Activated effector memory CD4-positive, alpha-beta T cell treated with anti-CD3 and anti-CD28 coated beads, Interleukin-2, amount 50 U/mL, for 16 hours (primary cell): ENCODE measurements around the gene WDR73.
"Not testable (repeated sequence)": the region's sequence is repeated elsewhere in the genome, so short reads cannot be mapped to it uniquely, and the experiment has no call there.

Experiments used
- DNase-seq: peaks from one replicate; pipeline ENCODE4 v3.0.0-alpha.2; 2020

The WDR73 gene

DNA sequence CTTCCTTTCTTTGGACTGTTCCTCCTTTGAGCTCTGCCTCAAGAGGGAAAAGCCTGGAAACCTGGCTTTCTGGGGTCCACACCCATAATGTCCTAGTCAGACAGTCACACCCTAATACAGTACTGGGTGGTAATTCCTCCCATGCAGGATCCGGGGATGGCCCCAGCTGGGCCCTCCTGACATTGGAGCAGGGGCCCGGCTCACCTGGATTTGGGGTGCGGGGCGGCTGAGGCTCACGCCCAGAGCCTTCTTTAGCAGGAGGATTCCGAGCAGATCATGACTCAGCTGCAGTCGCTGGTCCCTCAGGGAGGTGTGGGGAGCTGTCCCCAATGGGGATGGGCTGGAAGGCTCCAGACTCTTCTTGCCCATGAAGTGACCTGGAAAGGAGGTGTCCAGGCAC, 2.9 kb upstream of the WDR73 start:
- DNase-seq: no peak

GRCh38 chr15:84654689-84655453, 788 bp upstream of the WDR73 start:
- peak; percentile 92 for DNase-seq

DNA sequence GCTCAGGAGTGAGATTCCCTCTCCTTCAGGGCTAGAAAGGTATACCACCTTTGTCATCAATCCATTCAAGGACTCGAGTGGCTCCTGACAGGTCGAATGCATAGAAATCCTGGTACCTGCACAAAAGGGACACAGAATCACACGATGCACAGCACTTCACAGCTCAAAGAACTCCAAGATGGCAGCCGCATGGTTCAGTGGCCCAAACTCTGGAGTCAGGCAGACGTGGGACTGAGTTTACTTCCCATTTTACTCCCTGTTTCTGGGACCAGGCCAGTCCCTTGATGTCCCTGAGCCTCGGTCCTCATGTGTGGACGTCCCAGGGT, 536 bp downstream of the WDR73 start:
- DNase-seq: no peak

DNA sequence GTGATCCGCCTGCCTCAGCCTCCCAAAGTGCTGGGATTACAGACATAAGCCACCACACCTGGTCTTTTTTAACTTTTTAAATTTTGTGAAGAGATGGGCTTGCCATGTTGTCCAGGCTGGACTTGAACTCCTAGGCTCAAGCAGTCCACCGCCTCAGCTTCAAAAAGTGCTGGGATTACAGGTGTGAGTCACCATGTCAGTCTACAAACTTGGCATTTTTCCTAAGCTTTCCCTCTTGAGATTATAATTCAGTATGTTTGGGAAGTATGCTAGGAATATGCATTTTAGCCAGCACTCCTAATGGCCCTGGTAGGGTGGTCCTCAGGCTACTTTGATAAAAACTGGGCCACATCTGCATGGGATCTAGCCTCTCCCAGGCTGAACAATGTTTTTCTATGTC, 4.4 kb downstream of the WDR73 start:
- peak; percentile 25 for DNase-seq

- peak; percentile 39 for DNase-seq
Measured at GRCh38 chr15:84648539-84648938, 5.5 kb downstream of the WDR73 start.

DNA sequence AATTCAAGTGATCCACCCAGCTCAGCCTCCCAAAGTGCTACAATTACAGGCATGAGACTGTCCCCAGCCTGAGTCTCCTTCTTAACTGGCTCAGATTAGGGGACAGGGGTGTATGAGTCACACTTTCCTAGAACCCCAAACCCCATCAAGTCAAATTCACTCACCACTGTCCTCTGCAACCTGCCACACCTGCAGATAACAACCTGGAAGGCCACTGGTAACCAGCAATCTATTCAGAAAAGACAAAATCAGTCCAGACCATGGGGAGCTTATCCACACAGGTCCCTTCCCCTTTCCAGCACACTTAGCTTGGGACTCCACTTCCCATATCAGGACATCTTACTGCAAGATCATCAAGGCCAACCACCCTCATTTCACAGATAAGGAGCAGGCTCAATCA, 6.4 kb downstream of the WDR73 start:
- peak; percentile 9 for DNase-seq

DNA sequence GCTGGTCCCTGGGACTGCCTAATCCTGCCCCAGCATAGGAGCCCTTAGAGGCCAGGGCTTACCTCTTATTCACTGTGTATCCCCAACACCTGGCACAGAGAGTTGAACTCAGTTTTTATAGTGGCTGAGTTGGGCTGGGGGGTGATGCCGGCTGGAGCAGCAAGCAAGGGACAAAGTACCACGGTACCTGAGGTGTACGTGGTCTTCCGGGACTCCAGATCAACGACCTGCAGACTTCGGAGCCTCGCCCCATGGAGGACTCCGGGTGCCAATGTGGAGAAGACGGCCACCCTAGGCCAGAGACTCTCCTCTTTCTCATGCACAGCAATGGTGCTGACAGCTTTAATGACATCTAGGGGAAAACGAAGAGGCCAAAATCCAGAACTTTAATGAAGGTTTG, 8.1 kb downstream of the WDR73 start:
- DNase-seq: peak; percentile 44

- DNase-seq: peak; percentile 61
Measured at GRCh38 chr15:84645496-84645895, 8.6 kb downstream of the WDR73 start.

DNA sequence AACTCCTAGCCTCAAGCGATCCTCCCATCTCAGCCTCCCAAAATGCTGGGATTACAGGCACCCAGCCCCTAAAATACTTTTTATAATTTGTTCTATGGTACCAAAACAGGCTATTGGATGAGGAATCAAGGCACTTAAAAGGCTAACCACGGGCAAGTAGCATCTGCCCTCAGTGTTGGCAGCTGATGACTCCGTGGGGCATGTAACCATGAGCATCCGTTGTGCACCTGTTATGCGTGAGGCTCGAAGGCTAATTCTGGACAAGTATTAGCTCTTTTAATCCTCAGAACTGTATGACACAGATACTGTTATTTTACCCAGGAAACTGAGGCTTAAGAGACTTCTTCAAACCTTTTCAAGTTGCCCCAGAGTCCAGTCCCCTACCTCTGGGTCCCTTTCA, 10.2 kb downstream of the WDR73 start:
- DNase-seq: peak; percentile 30

DNA sequence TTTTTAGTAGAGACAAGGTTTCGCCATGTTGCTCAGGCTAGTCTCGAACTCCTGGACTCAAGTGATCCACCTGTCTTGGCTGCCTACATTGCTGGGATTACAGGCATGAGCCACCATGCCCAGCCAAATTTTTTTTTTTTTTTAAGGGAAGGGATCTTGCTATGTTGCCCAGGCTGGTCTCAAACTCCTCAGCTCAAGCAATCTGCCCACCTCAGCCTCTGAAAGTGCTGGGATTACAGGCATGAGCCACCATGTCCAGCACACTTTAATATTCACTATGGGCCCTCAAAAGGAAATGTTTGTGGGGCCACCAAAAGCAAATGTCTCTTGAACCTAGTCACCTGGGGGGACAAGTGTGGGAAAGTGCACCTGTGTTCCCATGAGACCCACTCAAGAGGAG, 11.4 kb downstream of the WDR73 start:
- DNase-seq: not testable (repeated sequence)

GRCh38 chr15:84641871-84642270, 12.2 kb downstream of the WDR73 start:
- DNase-seq: peak; percentile 53

- no peak for DNase-seq
Measured at GRCh38 chr15:84638103-84638502, 16.0 kb downstream of the WDR73 start.

DNA sequence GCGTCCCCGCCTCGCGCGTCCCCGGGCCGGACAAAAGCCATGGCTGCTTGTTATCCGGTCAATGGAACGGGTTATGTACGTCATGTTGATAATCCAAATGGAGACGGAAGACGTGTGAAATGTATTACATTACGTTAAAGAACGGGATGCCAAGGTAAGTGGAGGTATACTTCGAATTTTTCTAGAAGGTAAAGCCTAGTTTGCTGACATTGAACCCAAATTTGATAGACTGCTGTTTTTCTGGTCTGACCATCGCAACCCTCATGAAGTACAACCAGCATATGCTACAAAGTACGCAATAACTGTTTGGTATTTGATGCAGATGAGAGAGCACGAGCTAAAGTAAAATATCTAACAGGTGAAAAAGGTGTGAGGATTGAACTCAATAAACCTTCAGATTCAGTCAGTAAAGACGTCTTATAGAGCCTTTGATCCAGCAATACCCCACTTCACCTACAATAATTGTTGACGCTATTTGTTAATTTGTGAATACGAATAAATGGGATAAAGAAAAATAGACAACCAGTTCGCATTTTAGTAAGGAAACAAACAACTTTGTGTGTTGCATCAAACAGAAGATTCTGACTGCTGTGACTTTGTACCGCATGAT, 19.8 kb downstream of the WDR73 start:
- DNase-seq: no peak

- peak; percentile 89 for DNase-seq
Measured at GRCh38 chr15:84633311-84634227, 20.5 kb downstream of the WDR73 start.

- no peak for DNase-seq
Measured at GRCh38 chr15:84631706-84632272, 22.3 kb downstream of the WDR73 start.

- DNase-seq: no peak
Measured at GRCh38 chr15:84629033-84629432, 25.1 kb downstream of the WDR73 start.

DNA sequence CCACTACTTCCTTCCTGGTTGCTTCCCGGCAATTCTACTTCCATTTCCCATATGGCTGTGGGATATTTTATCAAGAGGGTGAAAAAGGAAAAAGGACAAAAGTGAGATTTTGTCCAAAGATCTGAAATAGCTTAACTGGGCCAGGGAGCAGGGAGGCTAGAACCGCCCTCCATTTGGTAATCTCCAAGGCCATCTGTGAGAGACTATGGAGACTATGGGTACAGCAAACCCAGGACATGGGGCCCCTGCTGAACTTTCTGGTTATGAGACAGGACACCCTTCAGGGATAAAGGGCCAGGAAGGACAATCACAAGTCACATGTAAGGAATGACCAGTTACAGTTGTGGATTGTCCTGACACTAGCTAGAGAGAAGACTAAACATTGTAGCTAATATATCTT, 29.0 kb downstream of the WDR73 start:
- DNase-seq: no peak

- no peak for DNase-seq
Measured at GRCh38 chr15:84624359-84624758, 29.7 kb downstream of the WDR73 start.

DNA sequence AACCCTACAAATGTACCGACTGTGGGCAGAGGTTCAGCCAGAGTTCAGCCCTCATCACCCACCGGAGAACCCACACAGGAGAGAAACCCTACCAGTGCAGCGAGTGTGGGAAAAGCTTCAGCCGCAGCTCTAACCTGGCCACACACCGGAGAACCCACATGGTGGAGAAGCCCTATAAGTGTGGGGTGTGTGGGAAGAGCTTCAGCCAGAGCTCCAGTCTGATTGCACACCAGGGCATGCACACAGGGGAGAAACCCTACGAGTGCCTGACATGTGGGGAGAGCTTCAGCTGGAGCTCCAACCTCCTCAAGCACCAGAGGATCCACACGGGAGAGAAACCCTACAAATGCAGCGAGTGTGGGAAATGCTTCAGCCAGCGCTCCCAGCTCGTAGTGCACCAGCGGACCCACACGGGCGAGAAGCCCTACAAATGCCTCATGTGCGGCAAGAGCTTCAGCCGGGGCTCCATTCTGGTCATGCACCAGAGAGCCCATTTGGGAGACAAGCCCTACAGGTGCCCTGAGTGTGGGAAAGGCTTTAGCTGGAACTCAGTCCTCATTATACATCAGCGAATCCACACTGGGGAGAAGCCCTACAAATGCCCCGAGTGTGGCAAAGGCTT, 32.6 kb downstream of the WDR73 start:
- peak; percentile 60 for DNase-seq

DNA sequence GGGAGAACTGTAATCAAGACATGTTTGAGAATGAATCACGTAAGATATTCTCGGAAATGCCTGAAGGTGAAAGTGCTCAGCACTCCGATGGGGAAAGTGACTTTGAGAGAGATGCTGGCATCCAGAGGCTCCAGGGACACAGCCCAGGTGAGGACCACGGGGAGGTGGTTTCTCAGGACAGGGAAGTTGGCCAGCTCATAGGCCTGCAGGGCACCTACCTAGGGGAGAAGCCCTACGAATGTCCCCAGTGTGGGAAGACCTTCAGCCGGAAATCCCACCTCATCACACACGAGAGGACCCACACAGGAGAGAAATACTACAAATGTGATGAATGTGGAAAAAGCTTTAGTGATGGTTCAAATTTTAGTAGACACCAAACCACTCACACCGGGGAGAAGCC, 33.5 kb downstream of the WDR73 start:
- peak; percentile 38 for DNase-seq

DNA sequence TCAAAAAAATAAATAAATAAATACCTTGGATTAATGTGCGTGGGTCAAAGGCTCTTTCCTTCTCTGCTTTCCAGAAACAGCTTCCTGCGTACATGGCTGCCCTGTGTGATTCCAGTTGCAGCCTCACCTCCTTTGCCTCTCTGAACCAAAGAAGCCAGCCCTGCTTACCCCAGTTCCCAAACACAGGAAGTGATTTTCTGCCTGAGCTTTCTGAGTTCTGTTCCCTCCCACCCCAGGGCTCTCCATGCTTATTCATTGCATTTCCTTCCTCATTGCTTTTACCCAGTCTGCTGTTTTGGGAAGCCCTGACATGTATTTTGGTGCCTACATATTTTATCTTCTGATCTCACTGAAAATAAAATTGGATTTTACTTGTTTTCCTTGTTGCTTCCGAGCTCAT, 37.8 kb downstream of the WDR73 start:
- no peak for DNase-seq

DNA sequence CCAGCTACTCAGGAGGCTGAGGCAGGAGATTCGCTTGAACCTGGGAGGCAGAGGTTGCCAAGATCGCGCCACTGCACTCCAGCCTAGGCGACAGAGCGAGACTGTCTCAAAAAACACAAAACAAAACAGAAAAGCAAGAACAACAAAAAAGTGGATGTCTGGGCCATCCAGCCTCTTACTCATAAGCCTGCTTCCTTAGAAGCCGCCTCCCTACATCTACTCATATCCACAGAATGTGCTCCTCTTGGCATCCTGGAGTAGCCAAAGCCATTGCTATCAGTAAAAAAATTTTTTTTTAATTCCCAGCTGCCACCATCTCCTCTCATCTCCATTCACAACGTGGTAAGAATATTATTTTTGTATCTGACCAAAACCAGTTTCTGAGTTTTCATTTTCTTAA, 42.5 kb downstream of the WDR73 start:
- no peak for DNase-seq
